GM15510 (cell line): Measurements from ENCODE around the gene KIF16B.

Experiments
- POLR2A ChIP-seq: IDR thresholded peaks from 3 replicates; pipeline ENCODE4 v1.6.1; 2011; ENCODE audit warnings: borderline replicate concordance; ENCODE audit not compliant: insufficient read length; ENCODE audit errors: extremely low read depth

The KIF16B gene

GRCh38 chr20:16419138-16419715 is 154.0 kb downstream of the KIF16B start:
- TF ChIP-seq POLR2A, result no peak

GRCh38 chr20:16418616-16419015 is 154.6 kb downstream of the KIF16B start:
- no peak for TF ChIP-seq POLR2A

GRCh38 chr20:16417001-16417400 is 156.2 kb downstream of the KIF16B start:
- no peak for TF ChIP-seq POLR2A

GRCh38 chr20:16415071-16416053 is 157.9 kb downstream of the KIF16B start:
- TF ChIP-seq POLR2A, result no peak

- no peak for TF ChIP-seq POLR2A
These were observed 160.3 kb downstream of the KIF16B start for GRCh38 chr20:16412906-16413305.

- TF ChIP-seq POLR2A, result no peak
These were observed 161.9 kb downstream of the KIF16B start for GRCh38 chr20:16411361-16411760.

- no peak for TF ChIP-seq POLR2A
These were observed 162.6 kb downstream of the KIF16B start for GRCh38 chr20:16410626-16411025.

- no peak for TF ChIP-seq POLR2A
These were observed 164.3 kb downstream of the KIF16B start for GRCh38 chr20:16408981-16409380.

GRCh38 chr20:16407251-16408067 is 165.8 kb downstream of the KIF16B start:
- TF ChIP-seq POLR2A, result no peak

GRCh38 chr20:16405254-16405653 is 168.0 kb downstream of the KIF16B start:
- TF ChIP-seq POLR2A, result no peak

GRCh38 chr20:16404640-16405039 is 168.6 kb downstream of the KIF16B start:
- no peak for TF ChIP-seq POLR2A

- TF ChIP-seq POLR2A, result no peak
These were observed 169.1 kb downstream of the KIF16B start for GRCh38 chr20:16404171-16404570.

GRCh38 chr20:16400234-16400633 is 173.0 kb downstream of the KIF16B start:
- TF ChIP-seq POLR2A, result no peak

- TF ChIP-seq POLR2A, result no peak
These were observed 173.4 kb downstream of the KIF16B start for GRCh38 chr20:16399801-16400200.

GRCh38 chr20:16397086-16397485 is 176.2 kb downstream of the KIF16B start:
- no peak for TF ChIP-seq POLR2A

- no peak for TF ChIP-seq POLR2A
These were observed 177.9 kb downstream of the KIF16B start for GRCh38 chr20:16395366-16395765.

- no peak for TF ChIP-seq POLR2A
These were observed 178.5 kb downstream of the KIF16B start for GRCh38 chr20:16394784-16395183.
